ENCODE results near the gene CXCL3.

Gene CXCL3

DNA sequence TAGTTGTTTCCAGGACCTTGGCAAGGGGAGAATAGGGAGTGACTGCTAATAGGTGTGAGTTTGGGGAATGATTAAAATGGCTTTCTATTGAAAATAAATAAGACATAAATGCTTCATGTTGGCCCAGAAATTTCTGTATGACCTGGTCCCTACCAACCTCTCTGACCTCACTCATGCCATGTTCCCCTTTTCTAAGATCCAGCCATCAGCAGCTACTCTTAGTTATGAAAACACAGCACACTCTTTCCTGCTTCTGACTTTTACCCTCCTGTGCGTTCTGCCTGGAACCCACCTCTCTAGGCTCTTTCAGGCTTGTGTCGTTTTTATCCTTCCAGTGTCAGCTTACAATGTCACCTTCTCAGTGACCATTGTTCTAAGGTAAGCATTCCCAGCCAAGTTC lies 25.2 kb downstream of the CXCL3 start:
- DNase-seq (ENCODE audit: low read depth), result no peak

- DNase-seq (ENCODE audit: low read depth), result no peak
Observed at GRCh38 chr4:74012130-74012529, 26.4 kb downstream of the CXCL3 start.

- no peak for DNase-seq (ENCODE audit: low read depth)
Observed at GRCh38 chr4:74009307-74009706, 29.2 kb downstream of the CXCL3 start.

DNA sequence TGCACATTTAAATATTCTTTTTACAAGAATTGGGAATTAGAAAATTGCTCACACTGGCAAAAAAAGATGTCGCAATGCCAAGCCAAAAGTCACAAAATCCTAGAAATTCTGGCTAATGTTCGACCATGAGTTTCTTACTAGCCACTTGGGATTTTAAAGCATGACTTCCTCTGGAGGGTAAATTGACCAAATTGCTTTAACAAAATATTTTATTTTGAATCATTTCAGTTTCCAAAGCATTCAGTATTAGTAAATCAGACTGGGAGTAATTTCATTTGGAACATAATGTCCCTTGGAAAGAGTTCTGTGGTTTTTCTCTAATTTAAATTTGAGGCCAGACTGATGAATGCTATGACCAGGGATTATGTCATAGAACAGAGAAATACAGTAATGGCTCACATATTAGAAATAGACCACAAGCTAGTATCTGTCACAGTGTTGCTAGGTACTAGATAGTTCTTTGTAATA lies 32.4 kb downstream of the CXCL3 start:
- peak; percentile 75 for DNase-seq (ENCODE audit: low read depth)

DNA sequence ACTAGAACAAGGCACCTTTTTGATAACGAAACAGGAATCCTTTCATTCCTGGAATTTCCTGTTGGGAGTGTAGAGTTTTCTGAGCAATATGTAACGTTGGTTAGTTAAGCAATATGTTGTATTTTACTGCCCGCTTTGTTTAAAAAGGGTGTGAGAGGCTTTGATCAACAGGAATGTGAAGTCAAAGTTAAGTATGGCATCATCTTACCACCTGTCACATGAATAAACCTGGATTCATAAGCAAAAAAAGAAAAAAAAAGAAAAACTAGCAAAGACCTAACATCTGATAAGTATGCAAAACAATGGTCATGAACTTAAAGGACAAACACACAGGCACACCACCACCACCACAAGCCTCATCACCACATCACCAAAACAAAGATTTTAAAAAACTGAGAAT lies 33.0 kb downstream of the CXCL3 start:
- DNase-seq (ENCODE audit: low read depth), result no peak

GRCh38 chr4:74004668-74005067 lies 33.8 kb downstream of the CXCL3 start:
- no peak for DNase-seq (ENCODE audit: low read depth)

- DNase-seq (ENCODE audit: low read depth), result no peak
Observed at GRCh38 chr4:74000301-74000700, 38.2 kb downstream of the CXCL3 start.

- DNase-seq (ENCODE audit: low read depth), result peak; percentile 74
Observed at GRCh38 chr4:73998040-73999011, 40.2 kb downstream of the CXCL3 start, which contains the start of gene CXCL5. CXCL5 (minus strand) TSS chr4:73998677; CDS start chr4:73998581, 96 bp downstream.

DNA sequence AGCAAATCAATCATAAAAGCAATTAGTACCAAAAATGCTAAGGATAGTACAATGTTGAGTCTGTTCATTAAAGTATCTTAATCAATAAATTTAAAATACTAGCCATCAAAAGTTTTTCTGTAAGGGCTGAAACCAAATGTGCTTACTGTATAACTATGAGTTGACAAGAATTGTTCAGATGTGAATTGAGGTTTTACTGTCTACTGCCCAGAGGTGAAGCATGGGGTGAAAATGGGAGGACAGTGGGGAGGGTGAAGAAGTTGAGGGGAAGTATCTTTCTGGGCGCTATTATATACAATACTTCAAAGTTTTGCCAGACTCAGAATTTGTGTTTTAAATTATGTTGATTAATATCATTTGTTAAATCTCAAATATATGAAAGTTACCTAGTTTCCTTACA lies 46.4 kb downstream of the CXCL3 start:
- no peak for DNase-seq (ENCODE audit: low read depth)

- no peak for DNase-seq (ENCODE audit: low read depth)
Observed at GRCh38 chr4:73991742-73992000, 46.8 kb downstream of the CXCL3 start.

DNA sequence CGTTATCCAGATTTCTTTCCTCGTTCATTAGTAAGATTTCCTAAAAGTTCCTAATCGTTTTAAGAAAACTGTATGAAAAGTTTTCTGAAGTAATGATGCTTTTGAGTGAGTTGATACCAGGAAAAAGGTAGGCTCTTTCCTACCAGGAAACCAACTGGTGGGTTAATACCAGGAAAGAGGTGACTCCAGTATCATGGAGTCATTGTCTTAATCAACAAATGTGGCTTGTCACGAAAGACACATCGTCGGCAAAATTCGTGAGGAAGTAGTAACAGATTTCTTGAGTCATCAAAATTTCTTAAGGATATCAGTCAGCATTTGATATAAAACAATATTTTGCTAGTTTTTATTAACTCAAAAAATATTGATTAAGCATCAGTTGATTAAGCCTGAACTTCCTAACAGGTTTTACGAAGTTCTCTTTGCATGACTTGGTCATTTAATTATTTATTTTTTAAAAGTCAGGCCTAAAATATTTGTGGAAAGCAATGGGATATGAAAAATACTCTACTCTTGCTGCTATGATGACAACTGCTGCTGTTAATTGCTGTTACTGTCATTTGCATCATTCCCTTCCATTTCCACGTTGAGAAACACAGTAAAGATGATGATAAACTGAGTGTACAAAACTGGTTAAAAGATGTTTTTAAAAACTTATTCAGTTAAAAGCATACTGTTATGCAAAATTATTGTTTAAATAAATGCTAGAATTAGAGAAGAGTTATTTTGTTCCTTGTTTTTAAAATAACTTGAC lies 47.3 kb downstream of the CXCL3 start:
- no peak for DNase-seq (ENCODE audit: low read depth)

DNA sequence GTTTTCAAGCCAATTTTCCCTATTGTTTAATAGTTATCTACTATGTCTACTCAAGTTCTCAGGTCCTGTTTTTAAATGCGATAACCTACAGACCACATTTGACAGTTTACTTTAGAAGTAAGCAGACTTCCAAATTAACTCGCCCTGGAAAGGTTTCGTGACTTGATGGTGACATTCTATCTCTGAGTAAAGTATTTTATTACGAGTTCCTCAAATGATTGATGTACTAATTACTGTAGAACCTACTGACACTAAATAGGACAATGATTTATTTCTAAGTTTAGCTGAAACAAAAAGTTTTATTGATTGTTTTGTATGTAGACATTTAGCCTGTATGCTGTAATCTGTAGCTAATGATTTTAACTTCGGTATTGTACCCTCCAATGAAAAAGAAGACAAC lies 48.6 kb downstream of the CXCL3 start:
- DNase-seq (ENCODE audit: low read depth), result no peak

GRCh38 chr4:73989031-73989430 lies 49.5 kb downstream of the CXCL3 start:
- DNase-seq (ENCODE audit: low read depth), result no peak

- DNase-seq (ENCODE audit: low read depth), result no peak
Observed at GRCh38 chr4:73988061-73988460, 50.4 kb downstream of the CXCL3 start, which contains the start of gene PPBP. PPBP (minus strand) TSS chr4:73988190; CDS start chr4:73988103, 87 bp downstream.

Measured in ELR (cell line).